Neural crest cell (in vitro differentiated cells): ENCODE results near the gene E2F3. TPM values are rescaled to one million over a fixed set of nuclear protein-coding genes. Genes with fewer than 3 reads are reported as not detected.

ENCODE experiments used
- DNase-seq: peaks from one replicate; pipeline ENCODE4 v3.0.0; 2021; ENCODE audit warnings: low read depth, mixed read lengths, low spot score
- H3K27ac Mint-ChIP-seq: one replicate; pipeline ENCODE4 v1.8.0; 2021; ENCODE audit warnings: mild to moderate bottlenecking, mixed read lengths; ENCODE audit not compliant: unreplicated experiment
- H3K27me3 Mint-ChIP-seq: 2 replicates; pipeline ENCODE4 v1.8.0; 2021; ENCODE audit warnings: low read depth, mild to moderate bottlenecking, mixed read lengths
- H3K36me3 Mint-ChIP-seq: 2 replicates; pipeline ENCODE4 v1.8.0; 2021; ENCODE audit warnings: low read depth, mild to moderate bottlenecking, mixed read lengths
- H3K4me1 Mint-ChIP-seq: 2 replicates; pipeline ENCODE4 v1.8.0; 2021; ENCODE audit warnings: mixed read lengths
- H3K4me3 Mint-ChIP-seq: one replicate; pipeline ENCODE4 v1.8.0; 2021; ENCODE audit warnings: mild to moderate bottlenecking, mixed read lengths
- H3K9me3 Mint-ChIP-seq: 2 replicates; pipeline ENCODE4 v1.8.0; 2021; ENCODE audit warnings: mixed read lengths
- total RNA-seq: library from RNA; stranded (reverse); gene quantifications from 2 replicates; pipeline ENCODE4 v1.2.1, GENCODE V29; 2021
- TF ChIP-seq, protein P1 (sequence below): fragments of 200-600 bp; sonication (generic); conservative IDR thresholded peaks from 2 replicates; pipeline ENCODE4 v1.5.0; 2021; ENCODE audit warnings: antibody characterized with exemption, mild to moderate bottlenecking

E2F3 gene
- total RNA-seq, 1 donor from 2014 or later = 43.8 TPM

DNA sequence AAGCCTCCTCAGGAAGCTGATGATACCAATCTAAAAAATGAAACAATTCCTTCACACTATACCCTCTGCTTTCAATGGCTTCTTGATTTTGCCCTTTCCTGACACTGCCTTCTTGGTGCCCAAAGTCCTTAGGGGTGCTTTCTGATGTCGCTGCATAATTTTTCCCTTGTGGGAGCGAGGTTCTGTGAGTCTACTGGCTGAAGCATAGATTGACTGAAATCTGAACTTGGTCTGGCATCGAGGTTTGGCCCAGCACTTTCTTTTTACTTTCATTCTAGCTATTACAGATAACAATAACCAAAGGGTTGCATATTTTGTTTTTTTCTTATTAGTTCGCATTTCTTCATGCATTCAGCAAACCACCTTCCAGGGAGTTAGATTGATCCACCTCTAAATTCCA is 65.8 kb downstream of the E2F3 start:
- DNase-seq = no peak
- no peaks in the 10 kb centered on the region for H3K27me3 Mint-ChIP-seq
- peaks cover 4% of the 10 kb centered on the region for H3K9me3 Mint-ChIP-seq
- TF ChIP-seq, protein P1, sequence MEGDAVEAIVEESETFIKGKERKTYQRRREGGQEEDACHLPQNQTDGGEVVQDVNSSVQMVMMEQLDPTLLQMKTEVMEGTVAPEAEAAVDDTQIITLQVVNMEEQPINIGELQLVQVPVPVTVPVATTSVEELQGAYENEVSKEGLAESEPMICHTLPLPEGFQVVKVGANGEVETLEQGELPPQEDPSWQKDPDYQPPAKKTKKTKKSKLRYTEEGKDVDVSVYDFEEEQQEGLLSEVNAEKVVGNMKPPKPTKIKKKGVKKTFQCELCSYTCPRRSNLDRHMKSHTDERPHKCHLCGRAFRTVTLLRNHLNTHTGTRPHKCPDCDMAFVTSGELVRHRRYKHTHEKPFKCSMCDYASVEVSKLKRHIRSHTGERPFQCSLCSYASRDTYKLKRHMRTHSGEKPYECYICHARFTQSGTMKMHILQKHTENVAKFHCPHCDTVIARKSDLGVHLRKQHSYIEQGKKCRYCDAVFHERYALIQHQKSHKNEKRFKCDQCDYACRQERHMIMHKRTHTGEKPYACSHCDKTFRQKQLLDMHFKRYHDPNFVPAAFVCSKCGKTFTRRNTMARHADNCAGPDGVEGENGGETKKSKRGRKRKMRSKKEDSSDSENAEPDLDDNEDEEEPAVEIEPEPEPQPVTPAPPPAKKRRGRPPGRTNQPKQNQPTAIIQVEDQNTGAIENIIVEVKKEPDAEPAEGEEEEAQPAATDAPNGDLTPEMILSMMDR = no peak
- peaks cover 5% of the 10 kb centered on the region for H3K4me1 Mint-ChIP-seq
- H3K36me3 Mint-ChIP-seq = peaks cover 22% of the 10 kb centered on the region
- H3K4me3 Mint-ChIP-seq = no peak overlapping the region
- H3K27ac Mint-ChIP-seq = no peak overlapping the region

DNA sequence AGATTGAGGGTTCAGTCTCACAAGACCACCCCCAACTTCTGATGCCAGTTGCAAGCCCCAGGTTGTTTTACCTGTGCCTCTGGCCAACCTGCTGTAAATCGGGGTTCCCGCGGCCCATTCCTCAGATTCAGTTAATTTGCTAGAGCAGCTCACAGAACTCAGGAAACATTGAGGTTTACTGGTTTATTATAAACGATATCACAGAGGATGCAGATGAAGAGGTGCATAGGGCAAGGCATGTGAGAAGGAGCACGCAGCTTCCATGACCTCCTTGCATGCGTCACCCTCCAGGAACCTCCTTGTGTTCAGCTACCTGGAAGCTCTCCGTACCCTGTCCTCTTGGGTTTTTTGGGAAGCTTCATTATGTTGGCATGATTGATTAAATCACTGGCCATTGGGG is 66.5 kb downstream of the E2F3 start:
- no peak for DNase-seq
- Mint-ChIP-seq H3K36me3 (peaks cover 26% of the 10 kb centered on the region), H3K9me3 (peaks cover 4% of the 10 kb centered on the region), H3K4me1 (peaks cover 5% of the 10 kb centered on the region), H3K4me3 (no peak overlapping the region), H3K27ac (no peak overlapping the region), H3K27me3 (no peaks in the 10 kb centered on the region)
- TF ChIP-seq, protein P1 = no peak

DNA sequence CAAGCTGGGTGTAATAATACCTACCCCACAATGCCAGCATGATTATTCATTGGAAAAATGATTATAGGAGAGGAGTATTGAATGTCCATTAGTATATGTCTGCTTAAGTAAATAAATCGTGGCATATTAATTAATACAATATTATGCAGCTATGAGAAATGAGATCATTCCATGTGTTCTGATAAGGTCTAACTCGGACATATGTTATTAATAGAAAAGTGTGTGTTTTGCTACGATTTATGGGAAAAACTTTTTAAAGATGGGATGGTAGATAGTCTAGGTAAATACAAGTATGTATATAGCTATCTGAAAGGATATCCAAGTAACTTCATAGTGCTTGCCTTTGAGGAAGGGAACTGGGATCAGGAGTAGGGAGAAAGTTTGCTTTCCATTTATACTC is 71.1 kb downstream of the E2F3 start:
- TF ChIP-seq, protein P1 = no peak
- DNase-seq = no peak
- Mint-ChIP-seq H3K27me3 (no peaks in the 10 kb centered on the region), H3K27ac (no peak overlapping the region), H3K4me1 (peaks cover 5% of the 10 kb centered on the region), H3K36me3 (peaks cover 14% of the 10 kb centered on the region), H3K9me3 (peaks cover 2% of the 10 kb centered on the region), H3K4me3 (no peak overlapping the region)

DNA sequence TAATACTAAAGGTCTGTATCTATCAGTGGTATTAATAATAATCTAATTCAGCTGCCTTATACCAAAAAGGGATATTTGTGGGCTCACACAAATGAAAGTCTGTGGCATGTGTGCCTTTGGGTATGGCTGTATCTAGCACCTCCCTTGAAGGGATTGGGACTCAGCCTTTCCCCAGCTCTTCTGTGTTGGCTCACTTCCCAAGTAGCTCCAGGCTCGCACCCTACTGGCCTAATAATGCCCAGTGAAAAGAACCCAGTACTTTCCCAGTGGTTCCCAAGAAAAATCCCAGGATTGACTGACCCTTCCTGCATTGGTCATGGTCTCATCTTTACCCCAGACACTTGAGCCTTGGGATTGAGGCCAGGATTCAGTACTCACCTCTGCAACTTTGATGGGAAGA is 71.8 kb downstream of the E2F3 start:
- H3K4me3 Mint-ChIP-seq = no peak overlapping the region
- no peak overlapping the region for H3K27ac Mint-ChIP-seq
- TF ChIP-seq, protein P1 = no peak

DNA sequence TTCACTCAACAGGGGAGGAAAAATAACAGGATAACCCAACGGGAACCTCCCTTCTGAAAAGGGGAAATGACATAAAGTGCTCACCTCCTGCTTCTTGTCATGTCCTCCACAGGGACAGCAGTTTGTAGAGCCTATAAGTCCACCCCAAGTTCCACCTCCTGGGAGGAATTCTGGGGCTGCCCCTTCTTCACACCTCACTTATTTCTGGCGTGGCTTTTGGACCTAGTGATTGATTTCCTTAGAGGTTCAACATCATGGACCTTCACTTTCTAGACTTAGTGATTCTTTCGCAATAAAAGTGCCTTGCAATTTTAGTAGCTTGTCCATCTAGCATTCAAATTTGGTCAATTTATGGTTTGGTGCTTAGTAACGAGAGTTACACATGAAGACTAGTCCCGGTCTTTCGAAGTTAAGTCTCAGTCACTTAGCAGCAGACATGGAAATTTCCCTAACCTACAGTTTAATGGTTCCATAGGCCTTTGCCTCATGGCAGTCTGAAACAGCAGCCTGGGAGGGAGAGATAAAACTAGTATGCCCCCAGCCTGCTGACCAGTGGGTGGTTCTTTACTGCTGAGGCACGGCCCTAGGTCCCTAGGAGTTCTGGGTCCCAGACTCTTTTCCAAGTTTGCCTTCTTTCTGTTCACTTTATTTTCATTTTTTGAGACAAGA is 73.3 kb downstream of the E2F3 start:
- Mint-ChIP-seq H3K4me3 (no peak overlapping the region), H3K27ac (no peak overlapping the region), H3K36me3 (peaks cover 12% of the 10 kb centered on the region), H3K27me3 (no peaks in the 10 kb centered on the region), H3K9me3 (peaks cover 2% of the 10 kb centered on the region), H3K4me1 (peaks cover 5% of the 10 kb centered on the region)
- TF ChIP-seq, protein P1 = no peak
- DNase-seq = no peak

More for the DNA sequence above, 71.8 kb downstream of the E2F3 start:
- H3K27me3 Mint-ChIP-seq = no peaks in the 10 kb centered on the region
- DNase-seq = no peak
- H3K9me3 Mint-ChIP-seq = peaks cover 2% of the 10 kb centered on the region
- peaks cover 14% of the 10 kb centered on the region for H3K36me3 Mint-ChIP-seq
- peaks cover 5% of the 10 kb centered on the region for H3K4me1 Mint-ChIP-seq
